ENCODE data around the gene MRPL55.

GRCh38 chr1:228156941-228157728 lies 48.0 kb upstream of the MRPL55 start:
- TF ChIP-seq CTCF (conservative IDR thresholded peaks at IDR 0.05; ENCODE audit: low read depth, low read length) = no peak
- no peak for TF ChIP-seq EZH2 (IDR thresholded peaks at IDR 0.05; ENCODE audit: borderline replicate concordance, low read depth, low read length, poor library complexity, severe bottlenecking)

Measured in A673 (cell line).